Mucosa of descending colon (tissue), 3 donors: ENCODE data around the gene KCNH3. TPM values are rescaled to one million over a fixed set of nuclear protein-coding genes. Genes with fewer than 3 reads are reported as not detected.
A peak's percentile ranks its signal among the peaks of the same experiment; 100 is the strongest.

Source experiments
- ATAC-seq: fragments of 200-7000 bp; cut with Tn5 transposase; one replicate; pipeline ENCODE4 v1.9.1; 2020; ENCODE audit warnings: mild to moderate bottlenecking, moderate library complexity
- DNase-seq, 3 donors: peaks; one replicate each; pipeline ENCODE4 v3.0.0-alpha.2; 2020
- H3K36me3 ChIP-seq: fragments of 200-600 bp; one replicate; pipeline ENCODE4 v1.8.0; 2021; ENCODE audit warnings: low read depth, mild to moderate bottlenecking
- H3K4me1 ChIP-seq: fragments of 200-600 bp; one replicate; pipeline ENCODE4 v1.8.0; 2021; ENCODE audit warnings: low read depth, mild to moderate bottlenecking
- H3K4me3 ChIP-seq: fragments of 200-600 bp; one replicate; pipeline ENCODE4 v1.8.0; 2021; ENCODE audit warnings: mild to moderate bottlenecking
- H3K9me3 ChIP-seq: fragments of 200-600 bp; one replicate; pipeline ENCODE4 v1.8.0; 2021; ENCODE audit warnings: mild to moderate bottlenecking
- CTCF ChIP-seq: fragments of 200-600 bp; IDR thresholded peaks from one replicate; pipeline ENCODE4 v1.8.0; 2022; ENCODE audit warnings: antibody characterized with exemption, mild to moderate bottlenecking
- intact Hi-C, 2 donors: fragments of 100-400 bp; cut with DNase I in 1 of 2; cut with micrococcal nuclease in 1 of 2; formaldehyde crosslinking; loops; one replicate each; pipeline versions ENCODE4 v1.11.0 to v1.11.1; 2022; cut with DNase I, micrococcal nuclease
- total RNA-seq, 3 donors: library from RNA; stranded (reverse); fragmentation: NEBNext Ultra II Directional in 2 of 3; extraction: Animal tissue kit (Norgen Biotek cat#: 25700) in 2 of 3; gene quantifications; one replicate each; pipeline versions ENCODE4 v1.2.1 to v1.2.4, GENCODE V29; 2021 to 2023
- donor health status: DM: no; HTN: no; CAD: no; lungs with moderate emphysema.
- donor health status: DM: no; HTN: no; CAD: no.
- donor health status: DM: no; HTN: yes; CAD: no.

The KCNH3 gene
- total RNA-seq, 3 donors from 2014 or later, result 0.13 to 0.19 TPM; not detected in 1

- intact Hi-C loops, result no loop called here
- Histone ChIP-seq H3K4me3 (no peak overlapping the region), H3K36me3 (no peaks in the 10 kb centered on the region), H3K4me1 (peaks cover 13% of the 10 kb centered on the region), H3K9me3 (no peaks in the 10 kb centered on the region)
- DNase-seq (no peak), ATAC-seq (no peak)
- TF ChIP-seq CTCF, result no peak
Observed at GRCh38 chr12:49535921-49536525, 2.8 kb upstream of the KCNH3 start.

GRCh38 chr12:49536526-49537071, 2.2 kb upstream of the KCNH3 start:
- DNase-seq (no peak), ATAC-seq (no peak)
- H3K4me1 ChIP-seq, result peaks cover 13% of the 10 kb centered on the region
- H3K36me3 ChIP-seq, result no peaks in the 10 kb centered on the region
- no peak overlapping the region for H3K4me3 ChIP-seq
- intact Hi-C loops, result no loop called here
- no peaks in the 10 kb centered on the region for H3K9me3 ChIP-seq
- no peak for TF ChIP-seq CTCF

DNA sequence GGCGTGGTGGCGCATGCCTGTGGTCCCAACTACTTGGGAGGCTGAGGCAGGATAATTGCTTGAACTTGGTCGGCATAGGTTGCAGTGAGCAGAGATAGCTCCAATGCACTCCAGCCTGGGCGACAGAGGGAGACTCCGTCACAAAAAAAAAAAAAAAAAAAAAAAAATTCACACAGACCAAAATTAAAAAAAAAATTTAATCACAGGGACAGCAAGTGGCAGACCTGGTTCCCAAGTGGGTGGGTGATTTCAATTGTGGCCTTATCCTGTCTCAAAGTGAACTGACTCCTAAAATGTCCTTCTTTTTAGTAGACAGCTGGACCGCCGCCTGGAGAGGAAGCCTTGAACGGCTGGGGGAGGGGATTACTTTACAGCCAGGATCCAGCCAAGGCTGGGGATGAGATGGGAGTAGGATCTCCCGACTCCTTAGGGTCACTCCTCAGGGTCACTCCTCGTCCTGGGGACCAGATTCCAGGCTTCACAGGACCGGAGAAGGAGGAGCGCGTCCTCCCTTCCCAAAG, 1.5 kb upstream of the KCNH3 start:
- intact Hi-C loops, result no loop called here
- no peak for ATAC-seq

DNA sequence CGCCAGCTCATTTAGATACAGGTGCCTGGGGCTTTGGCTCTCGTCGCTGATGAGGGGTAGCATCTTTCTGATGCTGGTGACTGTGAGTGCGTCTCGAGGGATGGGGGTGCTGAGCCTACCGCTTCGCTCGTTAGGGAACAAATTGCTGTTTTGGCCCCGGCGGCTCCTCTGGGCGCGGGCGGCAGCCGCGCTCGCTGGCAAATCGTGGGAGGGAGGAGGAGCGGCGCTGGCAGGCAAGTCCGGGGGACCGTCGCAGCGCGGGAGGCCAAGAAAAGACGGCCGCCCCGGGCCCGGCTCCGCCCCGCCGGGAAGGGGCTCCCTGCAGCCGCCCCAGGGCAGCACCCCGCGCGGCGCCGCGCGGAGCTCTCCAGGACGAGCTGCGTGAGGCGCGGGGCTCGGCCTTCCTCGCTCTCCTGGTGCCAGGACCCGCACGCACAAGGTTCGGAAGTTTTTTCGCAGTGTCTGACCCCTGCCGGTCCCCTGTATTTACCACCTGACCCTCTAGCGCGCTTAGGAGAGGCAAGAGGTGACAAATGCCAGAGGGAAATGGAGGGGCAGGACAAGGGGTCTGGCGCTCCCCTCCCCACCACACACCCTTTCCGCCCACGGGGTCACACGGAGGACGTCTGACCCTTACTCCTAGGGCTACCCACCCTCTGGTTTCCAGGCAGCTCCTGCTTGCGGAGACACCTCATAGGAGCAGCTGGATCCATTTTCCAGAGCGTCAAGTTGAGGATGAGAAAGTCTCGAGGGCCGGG, 899 bp upstream of the KCNH3 start:
- no peak for TF ChIP-seq CTCF
- ATAC-seq (peak; percentile 9), DNase-seq (no peak)
- H3K9me3 ChIP-seq, result no peaks in the 10 kb centered on the region
- peaks cover 13% of the 10 kb centered on the region for H3K4me1 ChIP-seq
- no peak overlapping the region for H3K4me3 ChIP-seq
- intact Hi-C loops, result no loop called here
- H3K36me3 ChIP-seq, result no peaks in the 10 kb centered on the region

More for the DNA sequence above, 1.5 kb upstream of the KCNH3 start:
- H3K4me1 ChIP-seq, result peaks cover 13% of the 10 kb centered on the region
- DNase-seq, result no peak
- no peaks in the 10 kb centered on the region for H3K36me3 ChIP-seq
- TF ChIP-seq CTCF, result no peak
- no peaks in the 10 kb centered on the region for H3K9me3 ChIP-seq
- no peak overlapping the region for H3K4me3 ChIP-seq

GRCh38 chr12:49539406-49540228, 787 bp downstream of the KCNH3 start:
- Histone ChIP-seq H3K4me3 (no peak overlapping the region), H3K9me3 (no peaks in the 10 kb centered on the region), H3K36me3 (no peaks in the 10 kb centered on the region), H3K4me1 (peaks cover 13% of the 10 kb centered on the region)
- DNase-seq (no peak), ATAC-seq (no peak)
- TF ChIP-seq CTCF, result no peak
- intact Hi-C loops, result no loop called here
